Body of pancreas (tissue), 4 donors: ENCODE data around the gene METTL2B. TPM values are rescaled to one million over a fixed set of nuclear protein-coding genes. Genes with fewer than 3 reads are reported as not detected.
A peak's percentile ranks its signal among the peaks of the same experiment; 100 is the strongest.
"Not testable (repeated sequence)": the region's sequence is repeated elsewhere in the genome, so short reads cannot be mapped to it uniquely, and the experiment has no call there.

Source experiments
- ATAC-seq: fragments of 150-250 bp; one replicate; pipeline ENCODE4 v1.9.1; 2016
- DNase-seq, 4 donors: peaks; one replicate each; pipeline ENCODE4 v3.0.0-alpha.2; 2019
- H3K27ac ChIP-seq, 4 donors: fragments of 200-600 bp; sonication (generic); 1 replicate in 3 of 4; 2 replicates in 1 of 4; pipeline versions ENCODE4 v1.5.1 to v1.6.1; 2016 to 2019; ENCODE audit warnings: mild to moderate bottlenecking in 1 of 4, mixed read lengths in 1 of 4, moderate library complexity in 1 of 4
- H3K27me3 ChIP-seq, 2 donors: fragments of 200-600 bp; sonication (generic); one replicate each; pipeline ENCODE4 v1.6.0; 2016; ENCODE audit warnings: mild to moderate bottlenecking in 1 of 2
- H3K36me3 ChIP-seq, 2 donors: fragments of 200-600 bp; sonication (generic); replicated peaks in 1 of 2; 2 replicates each; pipeline ENCODE4 v1.5.1; 2016; ENCODE audit warnings: low read depth in 2 of 2; ENCODE audit not compliant: insufficient read depth in 1 of 2
- H3K4me1 ChIP-seq: fragments of 200-600 bp; sonication (generic); one replicate; pipeline ENCODE4 v1.6.0; 2016
- H3K4me3 ChIP-seq, 2 donors: fragments of 200-600 bp; sonication (generic); 1 replicate in 1 of 2; 2 replicates in 1 of 2; pipeline ENCODE4 v1.5.1; 2016 to 2019
- H3K9me3 ChIP-seq, 3 donors: fragments of 200-600 bp; sonication (generic); 1 replicate in 2 of 3; 2 replicates in 1 of 3; pipeline ENCODE4 v1.5.1; 2016
- POLR2A ChIP-seq, 3 donors: fragments of 450-650 bp; IDR thresholded peaks; one replicate each; pipeline ENCODE4 v1.6.1; 2016; ENCODE audit warnings: antibody characterized with exemption in 3 of 3, mild to moderate bottlenecking in 2 of 3
- WGBS, 2 donors: methylation state at CpG; one replicate each; pipeline ENCODE4 v1.1.5; 2017; 5-methylcytosine and 5-hydroxymethylcytosine counted together
- intact Hi-C: fragments of 100-400 bp; cut with DNase I; formaldehyde crosslinking; loops from one replicate; pipeline ENCODE4 v1.15.1; 2023
- total RNA-seq, 2 donors: library from RNA; depleted of rRNA; stranded (reverse); fragments of >200 nt; gene quantifications; one replicate each; pipeline ENCODE4 v1.1.0, GENCODE V29; 2016
- TF ChIP-seq, protein P1 (sequence below), 7 experiments: fragments of 450-650 bp in 4 of 7; fragments of 200-600 bp in 3 of 7; sonication (generic) in 3 of 7; IDR thresholded peaks; one replicate each; pipeline ENCODE4 v1.5.1; 2016 to 2019; ENCODE audit warnings: antibody characterized with exemption in 7 of 7

Gene METTL2B
- total RNA-seq, 2 donors from 2014 or later = 15.3 to 18.1 TPM

DNA sequence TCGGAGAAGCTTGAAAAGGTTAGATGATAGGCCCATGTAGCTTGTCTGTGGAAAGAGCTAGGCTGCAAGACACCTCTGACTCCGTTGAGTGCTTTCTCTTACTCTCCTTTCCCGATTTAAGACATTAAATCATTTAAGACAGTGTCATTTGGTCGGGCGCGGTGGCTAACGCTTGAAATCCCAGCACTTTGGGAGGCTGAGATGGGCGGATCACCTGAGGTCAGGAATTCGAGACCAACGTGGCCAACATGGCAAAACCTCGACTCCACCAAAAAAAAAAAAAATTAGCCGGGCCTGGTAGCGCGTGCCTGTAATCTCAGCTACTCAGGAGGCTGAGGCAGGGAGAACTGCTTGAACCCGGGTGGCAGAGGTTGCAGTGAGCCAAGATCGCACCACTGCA, 52.6 kb downstream of the METTL2B start:
- H3K36me3 ChIP-seq, ATAC-seq, DNase-seq, intact Hi-C loops, H3K9me3 ChIP-seq, H3K27ac ChIP-seq, H3K27me3 ChIP-seq, H3K4me3 ChIP-seq: not testable (repeated sequence)
- 95 to 96% methylated on average over 11 to 16 of the region's 16 CpGs for WGBS, 2 donors
- H3K4me1 ChIP-seq = peaks cover 21% of the 10 kb centered on the region

DNA sequence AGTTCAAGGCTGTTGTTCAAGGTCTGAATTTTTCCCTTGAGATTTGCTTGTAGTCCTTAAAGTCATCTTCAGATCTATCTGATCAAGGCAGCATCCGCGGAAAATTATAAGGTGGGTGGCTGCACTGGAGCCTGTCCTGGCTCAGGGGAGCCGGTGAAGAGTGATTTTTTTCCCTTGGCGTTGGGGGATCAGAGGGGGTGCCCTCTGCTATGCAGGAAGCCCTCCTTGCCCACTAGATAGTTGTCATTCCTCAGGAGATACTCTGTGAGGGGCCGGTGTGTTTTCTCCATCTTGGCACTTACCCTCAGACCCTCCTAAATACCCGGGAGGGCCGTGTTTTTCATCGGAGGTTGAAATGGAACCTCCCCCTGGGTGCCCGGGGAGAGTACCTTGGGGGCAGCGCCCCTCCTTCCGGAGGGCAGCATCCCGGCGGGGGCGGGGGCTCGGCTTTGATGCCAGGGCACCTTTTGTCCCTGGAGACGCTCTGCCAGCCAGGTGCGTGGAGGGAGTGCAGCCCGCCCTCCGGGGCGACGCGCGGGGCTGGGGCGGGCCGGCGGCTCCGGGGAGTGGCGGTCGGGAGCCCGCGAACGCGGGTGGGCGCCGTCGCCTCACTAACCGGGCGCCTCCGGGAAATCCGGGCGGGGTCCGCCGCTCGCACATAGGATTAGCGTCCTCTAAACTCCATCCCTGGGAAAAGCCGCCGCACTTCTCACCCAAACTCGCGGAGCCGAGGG, 53.7 kb downstream of the METTL2B start:
- DNase-seq = peak; percentile 17 to 44 (median 37)
- peak overlapping the region; percentile 94 to 98 (median 96) for H3K27ac ChIP-seq

DNA sequence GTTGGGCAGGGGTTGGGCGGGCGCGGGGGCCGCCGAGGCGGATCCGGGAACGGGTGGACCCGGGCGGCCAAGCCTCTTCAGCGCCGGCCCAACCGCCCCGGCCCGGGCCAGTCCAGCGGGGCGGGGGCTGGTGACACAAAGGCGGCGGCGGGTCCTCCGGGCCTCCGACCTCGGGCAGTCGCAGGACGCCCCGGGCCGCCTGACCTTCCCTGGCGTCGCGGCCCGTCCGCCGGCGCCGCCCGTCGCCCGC, 54.2 kb downstream of the METTL2B start:
- no peaks in the 10 kb centered on the region for H3K9me3 ChIP-seq
- TF ChIP-seq, protein P1, sequence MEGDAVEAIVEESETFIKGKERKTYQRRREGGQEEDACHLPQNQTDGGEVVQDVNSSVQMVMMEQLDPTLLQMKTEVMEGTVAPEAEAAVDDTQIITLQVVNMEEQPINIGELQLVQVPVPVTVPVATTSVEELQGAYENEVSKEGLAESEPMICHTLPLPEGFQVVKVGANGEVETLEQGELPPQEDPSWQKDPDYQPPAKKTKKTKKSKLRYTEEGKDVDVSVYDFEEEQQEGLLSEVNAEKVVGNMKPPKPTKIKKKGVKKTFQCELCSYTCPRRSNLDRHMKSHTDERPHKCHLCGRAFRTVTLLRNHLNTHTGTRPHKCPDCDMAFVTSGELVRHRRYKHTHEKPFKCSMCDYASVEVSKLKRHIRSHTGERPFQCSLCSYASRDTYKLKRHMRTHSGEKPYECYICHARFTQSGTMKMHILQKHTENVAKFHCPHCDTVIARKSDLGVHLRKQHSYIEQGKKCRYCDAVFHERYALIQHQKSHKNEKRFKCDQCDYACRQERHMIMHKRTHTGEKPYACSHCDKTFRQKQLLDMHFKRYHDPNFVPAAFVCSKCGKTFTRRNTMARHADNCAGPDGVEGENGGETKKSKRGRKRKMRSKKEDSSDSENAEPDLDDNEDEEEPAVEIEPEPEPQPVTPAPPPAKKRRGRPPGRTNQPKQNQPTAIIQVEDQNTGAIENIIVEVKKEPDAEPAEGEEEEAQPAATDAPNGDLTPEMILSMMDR (IDR thresholded peaks at IDR 0.05) = no peak
- TF ChIP-seq POLR2A (IDR thresholded peaks at IDR 0.05) = peak in 1 of 3 donors; percentile 22
- WGBS, 2 donors = 2% methylated on average over 29 of the region's 38 CpGs; no CpG with 5 or more reads in 1 of the 2 donors
- ATAC-seq (no peak), DNase-seq (no peak)
- H3K27ac ChIP-seq = peak overlapping the region; percentile 94 to 98 (median 96)
- intact Hi-C loops = no loop called here
- H3K4me3 ChIP-seq = peak overlapping the region; percentile 34 to 41
- no peaks in the 10 kb centered on the region for H3K36me3 ChIP-seq
- peaks cover 31% of the 10 kb centered on the region for H3K4me1 ChIP-seq
- H3K27me3 ChIP-seq = no peaks in the 10 kb centered on the region

More for the DNA sequence above, 53.7 kb downstream of the METTL2B start:
- 3 to 100% methylated on average over 1 to 40 of the region's 50 CpGs for WGBS, 2 donors
- H3K36me3 ChIP-seq, H3K9me3 ChIP-seq, H3K27me3 ChIP-seq, intact Hi-C loops: not testable (repeated sequence)
- peak overlapping the region; percentile 34 to 41 for H3K4me3 ChIP-seq
- ATAC-seq = peak; percentile 6
- peaks cover 31% of the 10 kb centered on the region for H3K4me1 ChIP-seq

DNA sequence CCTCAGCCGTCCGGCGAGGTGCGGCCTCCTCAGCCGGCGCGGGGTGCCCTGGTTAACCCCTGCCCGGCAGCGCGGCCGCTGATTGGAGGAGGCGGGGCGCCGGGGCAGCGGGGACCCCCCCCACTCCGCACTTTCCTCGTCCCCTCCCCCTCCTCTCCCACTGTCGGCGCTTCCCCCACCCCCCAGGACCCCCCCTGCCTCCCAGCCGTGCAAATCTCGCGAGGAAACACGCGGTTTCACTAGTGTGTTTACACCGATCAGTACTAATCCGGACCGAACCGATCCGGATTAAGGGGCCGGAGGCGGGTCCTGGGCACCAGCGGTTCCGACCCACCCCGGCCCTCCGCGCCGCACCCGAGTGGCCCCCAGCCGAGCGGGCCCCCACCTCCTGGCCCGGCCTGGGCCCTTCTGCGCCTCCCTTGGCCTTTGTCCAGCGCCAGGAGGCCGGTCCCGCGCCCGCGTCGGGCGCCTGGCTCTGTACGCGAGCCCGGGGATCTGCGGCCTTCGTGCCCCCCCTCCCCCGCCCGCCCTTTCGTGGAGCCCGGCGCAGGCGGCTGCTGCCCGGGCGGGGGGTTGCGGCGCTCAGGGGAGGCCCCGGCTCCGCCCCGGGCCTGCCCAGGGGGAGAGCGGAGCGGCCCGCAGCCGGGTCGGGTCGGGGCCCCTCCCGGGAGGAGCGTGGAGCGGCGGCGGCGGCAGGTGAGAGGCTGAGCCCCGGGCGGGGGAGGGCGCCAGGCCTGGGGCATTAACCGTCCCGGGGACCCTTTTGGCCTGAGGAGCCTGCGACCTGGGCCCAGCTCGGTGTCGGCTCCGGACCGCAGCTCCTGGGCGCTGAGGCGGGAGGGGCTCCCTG, 54.8 kb downstream of the METTL2B start:
- H3K27me3 ChIP-seq, H3K9me3 ChIP-seq, intact Hi-C loops, H3K36me3 ChIP-seq: not testable (repeated sequence)
- peak; percentile 12 to 36 (median 26) for TF ChIP-seq POLR2A (IDR thresholded peaks at IDR 0.05)
- ATAC-seq (peak; percentile 85), DNase-seq (peak; percentile 71 to 90 (median 84))
- WGBS, 2 donors = 0% methylated on average over 32 of the region's 92 CpGs; no CpG with 5 or more reads in 1 of the 2 donors
- peak overlapping the region; percentile 41 to 60 for H3K4me3 ChIP-seq
- H3K4me1 ChIP-seq = peaks cover 31% of the 10 kb centered on the region
- H3K27ac ChIP-seq = peak overlapping the region; percentile 94 to 98 (median 96)

DNA sequence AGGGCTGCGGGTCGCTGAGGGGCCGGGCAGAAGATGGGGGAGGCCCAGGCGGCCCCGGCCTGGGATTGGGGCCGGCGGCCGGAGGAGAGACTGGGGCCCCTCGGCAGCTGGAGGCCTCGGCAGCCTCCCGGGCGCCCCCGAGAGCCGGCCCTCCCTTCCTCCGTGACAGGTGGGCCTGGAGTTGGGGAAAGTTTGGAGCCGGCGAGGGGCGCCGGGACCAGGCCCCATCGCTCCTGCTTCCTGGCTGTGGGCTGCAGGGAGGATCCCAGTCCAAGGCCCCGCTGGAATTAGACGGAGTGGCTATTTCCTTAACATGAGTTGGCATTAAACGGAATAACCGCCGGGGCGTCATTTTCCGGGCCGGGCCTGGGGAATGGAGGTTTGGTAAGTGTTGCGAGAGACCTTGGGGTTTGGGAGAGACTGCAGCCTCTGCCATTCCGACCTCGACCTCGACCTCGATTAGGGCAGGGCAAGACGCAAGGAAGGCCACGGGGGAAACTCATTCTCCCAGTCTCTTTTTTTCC, 55.5 kb downstream of the METTL2B start:
- H3K9me3 ChIP-seq, H3K27me3 ChIP-seq, intact Hi-C loops, H3K36me3 ChIP-seq: not testable (repeated sequence)
- Histone ChIP-seq H3K4me1 (peaks cover 31% of the 10 kb centered on the region), H3K4me3 (peak overlapping the region; percentile 41 to 60), H3K27ac (peak overlapping the region; percentile 94 to 98 (median 96))
- WGBS, 2 donors = 1% methylated on average over 12 to 30 of the region's 35 CpGs
- TF ChIP-seq POLR2A (IDR thresholded peaks at IDR 0.05) = peak in 2 of 3 donors; percentile 34 to 44
- ATAC-seq = peak; percentile 25
- DNase-seq = peak; percentile 37 to 54 (median 48)

DNA sequence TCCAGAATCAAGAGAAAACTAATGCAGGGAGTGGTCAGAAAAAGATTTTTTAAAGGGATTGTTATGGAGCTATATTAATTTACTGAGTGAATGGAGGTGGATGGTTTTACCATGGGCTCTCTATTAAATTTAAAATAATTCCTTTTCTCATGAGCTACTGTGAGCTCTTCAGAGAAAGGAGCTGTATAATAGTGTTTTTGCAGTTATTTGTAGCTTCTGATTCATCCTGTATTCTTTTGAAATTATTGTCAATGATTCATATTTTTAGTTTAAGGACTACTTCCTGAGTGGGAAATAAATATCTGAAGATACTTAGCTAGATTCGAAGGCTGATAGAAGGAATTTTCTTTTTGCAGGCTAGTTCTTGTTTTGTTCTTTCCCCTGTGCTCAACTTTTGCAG, 56.4 kb downstream of the METTL2B start:
- ATAC-seq, H3K27me3 ChIP-seq, DNase-seq, H3K9me3 ChIP-seq, H3K4me3 ChIP-seq, intact Hi-C loops, H3K36me3 ChIP-seq: not testable (repeated sequence)
- 5 to 13% methylated on average over 1 of the region's 1 CpG for WGBS, 2 donors
- peak overlapping the region in 1 of 4 donors; percentile 34 for H3K27ac ChIP-seq
- H3K4me1 ChIP-seq = peaks cover 31% of the 10 kb centered on the region

DNA sequence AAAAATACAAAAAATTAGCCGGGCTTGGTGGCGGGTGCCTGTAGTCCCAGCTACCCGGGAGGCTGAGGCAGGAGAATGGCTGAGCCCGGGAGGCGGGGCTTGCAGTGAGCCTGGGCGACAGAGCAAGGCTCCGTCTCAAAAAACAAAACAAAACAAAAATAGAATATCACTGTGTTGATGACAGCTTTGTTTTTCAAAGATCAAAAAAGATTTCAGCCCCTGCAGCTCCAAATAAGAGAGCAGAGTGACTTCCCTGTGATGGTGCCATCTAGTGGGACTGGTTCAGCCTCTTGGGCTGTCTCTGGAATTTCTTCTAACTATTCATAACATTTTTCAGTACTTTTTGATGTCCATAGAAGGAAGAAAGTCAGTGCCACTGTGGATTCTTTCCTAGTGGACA, 60.9 kb downstream of the METTL2B start:
- H3K4me3 ChIP-seq, H3K9me3 ChIP-seq, intact Hi-C loops, H3K36me3 ChIP-seq, H3K27ac ChIP-seq, H3K27me3 ChIP-seq: not testable (repeated sequence)
- TF ChIP-seq, protein P1 (IDR thresholded peaks at IDR 0.05) = peak in 5 of 7 experiments; percentile 14 to 25 (median 17)
- H3K4me1 ChIP-seq = peaks cover 24% of the 10 kb centered on the region
- ATAC-seq (peak; percentile 56), DNase-seq (peak in 1 of 4 donors; percentile 8)
- 44 to 68% methylated on average over 7 of the region's 7 CpGs for WGBS, 2 donors

DNA sequence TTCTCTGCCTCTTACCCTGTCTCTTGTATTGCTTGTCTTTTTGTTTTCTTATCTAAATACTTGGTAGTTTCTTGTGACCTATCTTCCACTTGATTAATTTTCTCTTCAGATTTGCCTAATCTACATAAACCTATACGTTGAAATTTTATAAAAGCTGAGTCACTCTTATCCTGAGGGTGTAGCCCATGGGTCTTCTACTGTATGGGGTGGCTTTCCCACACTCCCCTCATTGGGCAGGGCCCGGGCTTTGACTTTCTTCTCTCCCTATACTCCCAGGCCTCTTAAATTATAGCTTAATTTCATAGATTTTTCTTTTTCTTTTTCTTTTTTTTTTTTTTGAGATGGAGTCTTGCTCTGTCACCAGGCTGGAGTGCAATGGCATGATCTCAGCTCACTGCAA, 66.0 kb downstream of the METTL2B start:
- WGBS, 2 donors = 70 to 78% methylated on average over 2 of the region's 2 CpGs
- intact Hi-C loops, H3K36me3 ChIP-seq, ATAC-seq, H3K27ac ChIP-seq, H3K4me3 ChIP-seq, H3K4me1 ChIP-seq, DNase-seq, H3K9me3 ChIP-seq, H3K27me3 ChIP-seq: not testable (repeated sequence)

DNA sequence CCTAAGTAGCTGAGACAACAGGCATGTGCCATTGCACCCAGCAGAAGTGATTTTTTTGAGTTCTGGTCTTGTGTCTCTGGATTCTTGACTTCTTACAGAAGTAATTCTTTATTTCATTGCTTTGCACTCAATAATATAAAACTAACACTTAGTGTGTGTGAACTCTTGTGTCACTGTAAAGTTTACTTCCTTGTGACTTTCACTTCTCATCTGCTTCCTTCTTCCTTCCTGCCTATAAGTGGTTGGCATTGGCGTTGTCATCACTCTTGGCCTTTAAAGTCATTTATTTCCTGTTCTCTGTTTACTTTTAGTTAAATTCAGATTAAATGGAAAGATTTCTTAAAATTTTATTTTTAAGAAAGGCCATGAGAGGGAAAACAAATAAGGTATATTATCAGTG, 66.8 kb downstream of the METTL2B start:
- WGBS, 2 donors = 43 to 71% methylated on average over 1 of the region's 1 CpG
- H3K9me3 ChIP-seq, H3K36me3 ChIP-seq, intact Hi-C loops, H3K4me1 ChIP-seq, H3K27ac ChIP-seq, ATAC-seq, H3K27me3 ChIP-seq, H3K4me3 ChIP-seq, DNase-seq: not testable (repeated sequence)
